Measurements from ENCODE around the gene MEOX2.

DNA sequence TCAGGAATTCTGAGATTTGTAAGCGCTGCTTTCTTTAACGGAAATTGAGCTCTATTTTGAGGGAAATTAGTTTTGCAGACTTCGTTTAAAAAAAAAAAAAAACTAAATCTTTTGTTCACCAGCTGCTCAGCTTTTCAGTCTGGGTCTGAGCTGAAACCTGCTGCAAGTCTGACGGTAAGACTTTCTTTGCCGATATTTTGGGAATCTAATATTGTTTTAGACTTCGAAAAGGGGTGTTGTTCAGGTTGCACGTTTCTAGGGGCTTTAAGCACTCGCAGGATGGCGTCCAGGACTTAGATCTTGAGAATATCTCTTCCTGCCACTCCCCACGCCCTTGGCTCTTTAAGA is 1.8 kb upstream of the MEOX2 start:
- TF ChIP-seq POLR2AphosphoS5 (IDR thresholded peaks at IDR 0.05; ENCODE audit: low read depth, low read length) (no peak), TAF1 (IDR thresholded peaks at IDR 0.05; ENCODE audit: low read depth, low read length) (no peak), POU2F2 (IDR thresholded peaks at IDR 0.05; ENCODE audit: low read depth, low read length) (no peak), SPI1 (IDR thresholded peaks at IDR 0.05; ENCODE audit: low read depth, low read length) (no peak), POLR2A (IDR thresholded peaks at IDR 0.05; ENCODE audit: low read depth, low read length) (no peak), PAX5 (IDR thresholded peaks at IDR 0.05; ENCODE audit: insufficient read depth, low read length, severe bottlenecking) (no peak)

All from GM12891 (cell line).